ENCODE results near the gene SPEM2. TPM values are rescaled to one million over a fixed set of nuclear protein-coding genes. Genes with fewer than 3 reads are reported as not detected.

The SPEM2 gene
- total RNA-seq, 4 donors from 2014 or later, result not detected

- Histone ChIP-seq H3K27ac (no peak overlapping the region), H3K36me3 (no peaks in the 10 kb centered on the region), H3K27me3 (no peaks in the 10 kb centered on the region), H3K9me3 (no peaks in the 10 kb centered on the region), H3K4me1 (peaks cover 0 to 8% of the 10 kb centered on the region in 2 donors), H3K4me3 (no peak overlapping the region)
- TF ChIP-seq CTCF (IDR thresholded peaks at IDR 0.05) (no peak), POLR2A (IDR thresholded peaks at IDR 0.05) (no peak)
- no peak for DNase-seq
- intact Hi-C loops (cut with DNase I; ENCODE audit: low total_unique reads), result no loop called here
These were observed 37.3 kb downstream of the SPEM2 start for GRCh38 chr17:7462474-7463371.

- no peak overlapping the region for H3K27ac ChIP-seq
- no peaks in the 10 kb centered on the region for H3K9me3 ChIP-seq
- TF ChIP-seq POLR2A (IDR thresholded peaks at IDR 0.05), result no peak
- no peak for TF ChIP-seq CTCF (IDR thresholded peaks at IDR 0.05)
- DNase-seq, result no peak
- H3K4me1 ChIP-seq, result peaks cover 3 to 8% of the 10 kb centered on the region in 2 donors
- no peak overlapping the region for H3K4me3 ChIP-seq
- intact Hi-C loops (cut with DNase I; ENCODE audit: low total_unique reads), result no loop called here
- no peaks in the 10 kb centered on the region for H3K27me3 ChIP-seq
- no peaks in the 10 kb centered on the region for H3K36me3 ChIP-seq
These were observed 38.0 kb downstream of the SPEM2 start for GRCh38 chr17:7463372-7463846.

GRCh38 chr17:7464081-7464480, 38.7 kb downstream of the SPEM2 start:
- no peak overlapping the region for H3K27ac ChIP-seq
- no peaks in the 10 kb centered on the region for H3K9me3 ChIP-seq
- no peak overlapping the region for H3K4me3 ChIP-seq
- DNase-seq, result no peak
- no peak for TF ChIP-seq POLR2A (IDR thresholded peaks at IDR 0.05)
- TF ChIP-seq CTCF (IDR thresholded peaks at IDR 0.05), result no peak
- H3K4me1 ChIP-seq, result peaks cover 6 to 8% of the 10 kb centered on the region in 2 donors
- no peaks in the 10 kb centered on the region for H3K27me3 ChIP-seq
- H3K36me3 ChIP-seq, result no peaks in the 10 kb centered on the region
- intact Hi-C loops (cut with DNase I; ENCODE audit: low total_unique reads), result no loop called here

GRCh38 chr17:7465597-7466275, 40.3 kb downstream of the SPEM2 start:
- Histone ChIP-seq H3K27me3 (no peaks in the 10 kb centered on the region), H3K36me3 (no peaks in the 10 kb centered on the region), H3K4me1 (peaks cover 6 to 8% of the 10 kb centered on the region in 2 donors), H3K9me3 (no peaks in the 10 kb centered on the region), H3K27ac (peak overlapping the region; percentile 59 to 62), H3K4me3 (no peak overlapping the region)
- peak in 1 of 2 donors; percentile 24 for DNase-seq
- intact Hi-C loops (cut with DNase I; ENCODE audit: low total_unique reads), result no loop called here
- TF ChIP-seq POLR2A (IDR thresholded peaks at IDR 0.05), result no peak
- TF ChIP-seq CTCF (IDR thresholded peaks at IDR 0.05), result no peak

GRCh38 chr17:7466318-7466638, 40.9 kb downstream of the SPEM2 start:
- intact Hi-C loops (cut with DNase I; ENCODE audit: low total_unique reads), result no loop called here
- Histone ChIP-seq H3K4me1 (peaks cover 6 to 8% of the 10 kb centered on the region in 2 donors), H3K36me3 (no peaks in the 10 kb centered on the region), H3K27me3 (no peaks in the 10 kb centered on the region), H3K27ac (peak overlapping the region; percentile 59 to 62), H3K4me3 (no peak overlapping the region), H3K9me3 (no peaks in the 10 kb centered on the region)
- TF ChIP-seq CTCF (IDR thresholded peaks at IDR 0.05) (no peak), POLR2A (IDR thresholded peaks at IDR 0.05) (no peak)
- DNase-seq, result no peak
